Measurements from ENCODE around the gene GGTLC3.
"Not testable (repeated sequence)": the region's sequence is repeated elsewhere in the genome, so short reads cannot be mapped to it uniquely, and the experiment has no call there.

The GGTLC3 gene

DNA sequence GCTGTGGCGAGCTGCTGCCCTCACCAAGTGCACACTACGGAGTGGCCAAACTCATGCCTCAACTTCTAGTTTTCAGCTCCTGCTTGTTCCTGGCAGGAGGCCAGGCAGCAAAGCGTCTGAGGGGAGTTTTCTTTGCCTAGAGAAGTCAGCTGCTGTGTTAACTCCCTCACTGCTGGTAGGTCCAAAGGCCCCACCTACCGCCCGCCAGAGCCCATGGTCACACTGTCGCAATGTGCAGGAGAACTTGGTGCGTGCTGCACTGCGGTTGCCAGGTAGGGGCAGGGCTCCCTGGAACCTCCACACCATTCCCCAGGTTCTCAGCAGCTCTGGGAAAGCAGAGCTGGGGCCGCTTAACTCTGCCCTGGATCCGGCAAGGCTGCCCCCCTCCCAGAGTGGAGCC is 5.6 kb downstream of the GGTLC3 start:
- not testable (repeated sequence) for DNase-seq

DNA sequence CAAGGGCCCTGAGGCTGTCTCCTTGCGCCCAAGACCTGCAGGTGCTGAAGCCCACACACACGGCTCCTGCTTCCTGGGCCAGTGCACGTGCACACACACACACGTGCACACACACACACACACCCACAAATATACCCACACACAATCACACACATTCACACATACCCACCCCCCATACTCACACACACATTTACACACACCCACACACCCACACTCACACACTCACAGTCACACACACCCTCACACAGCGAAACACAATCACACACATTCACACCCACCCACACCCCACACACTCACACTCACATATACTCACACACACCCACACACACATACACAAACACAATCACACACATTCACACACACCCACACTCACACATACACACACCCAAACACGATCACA is 6.6 kb downstream of the GGTLC3 start:
- not testable (repeated sequence) for DNase-seq

DNA sequence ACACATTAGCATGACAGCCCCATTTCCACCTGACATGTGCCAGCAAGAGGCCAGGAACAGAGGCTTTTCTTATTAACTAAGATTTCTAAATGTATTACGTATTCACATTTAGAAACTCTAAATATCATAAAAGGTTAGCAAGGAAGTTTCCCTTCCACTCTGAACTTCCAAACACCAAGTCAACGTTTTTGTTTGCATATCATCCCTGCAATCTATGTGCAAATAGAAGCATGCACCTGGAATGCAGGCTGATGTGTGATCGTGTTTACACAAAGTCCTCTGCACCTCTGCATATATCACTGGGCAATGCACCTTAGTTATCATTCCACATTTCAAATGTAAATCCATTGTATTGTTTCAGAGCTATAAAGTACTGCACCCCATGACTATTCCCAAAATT is 21.7 kb downstream of the GGTLC3 start:
- DNase-seq, result not testable (repeated sequence)
